Vagina (tissue), 2 donors: Measurements from ENCODE around the gene CEP85. TPM values are rescaled to one million over a fixed set of nuclear protein-coding genes. Genes with fewer than 3 reads are reported as not detected.

Experiments
- DNase-seq, 2 donors: peaks; one replicate each; pipeline ENCODE4 v3.0.0-alpha.2; 2017; ENCODE audit errors: extremely low spot score in 2 of 2
- H3K27ac ChIP-seq: fragments of 200-600 bp; sonication (generic); one replicate; pipeline ENCODE4 v1.5.1; 2019
- H3K27me3 ChIP-seq: fragments of 200-600 bp; sonication (generic); one replicate; pipeline ENCODE4 v1.5.1; 2019
- H3K36me3 ChIP-seq, 2 donors: fragments of 200-600 bp; sonication (generic); one replicate each; pipeline ENCODE4 v1.5.1; 2017 to 2019
- H3K4me1 ChIP-seq: fragments of 200-600 bp; sonication (generic); one replicate; pipeline ENCODE4 v1.5.1; 2019
- H3K4me3 ChIP-seq, 2 donors: fragments of 200-600 bp; sonication (generic); 1 replicate in 1 of 2; 2 replicates in 1 of 2; pipeline ENCODE4 v1.5.1; 2016 to 2019
- H3K9me3 ChIP-seq: fragments of 200-600 bp; sonication (generic); one replicate; pipeline ENCODE4 v1.5.1; 2019
- CTCF ChIP-seq, 3 experiments: fragments of 450-650 bp in 2 of 3; fragments of 200-600 bp in 1 of 3; sonication (generic) in 1 of 3; IDR thresholded peaks; one replicate each; pipeline ENCODE4 v1.5.1; 2017 to 2019; ENCODE audit warnings: antibody characterized with exemption in 3 of 3, mild to moderate bottlenecking in 2 of 3, moderate library complexity in 2 of 3
- POLR2A ChIP-seq, 2 donors: fragments of 450-650 bp; IDR thresholded peaks; one replicate each; pipeline ENCODE4 v1.6.1; 2017; ENCODE audit warnings: antibody characterized with exemption in 2 of 2, mild to moderate bottlenecking in 2 of 2, moderate library complexity in 2 of 2
- POLR2AphosphoS5 ChIP-seq, 2 donors: sonication (generic); formaldehyde crosslinking; IDR thresholded peaks; one replicate each; pipeline ENCODE4 v1.9.0; 2017; ENCODE audit warnings: antibody characterized with exemption in 2 of 2, mild to moderate bottlenecking in 2 of 2, low read depth in 1 of 2; ENCODE audit not compliant: insufficient read depth in 1 of 2
- intact Hi-C: fragments of 100-400 bp; cut with DNase I; formaldehyde crosslinking; loops from one replicate; pipeline ENCODE4 v1.15.1; 2023
- total RNA-seq: library from RNA; depleted of rRNA; stranded (reverse); fragments of >200 nt; gene quantifications from one replicate; pipeline ENCODE4 v1.2.3, GENCODE V29; 2016

The CEP85 gene
- total RNA-seq, 1 donor from 2014 or later, result 9.1 TPM

GRCh38 chr1:26296340-26297056, 62.5 kb downstream of the CEP85 start:
- H3K9me3 ChIP-seq, result no peaks in the 10 kb centered on the region
- H3K36me3 ChIP-seq, result no peaks in the 10 kb centered on the region
- H3K4me1 ChIP-seq, result peaks cover 2% of the 10 kb centered on the region
- no peak overlapping the region for H3K4me3 ChIP-seq
- no peak overlapping the region for H3K27ac ChIP-seq
- TF ChIP-seq POLR2AphosphoS5 (IDR thresholded peaks at IDR 0.05; ENCODE audit: insufficient read depth in 1 of 2, low read depth in 1 of 2) (no peak), CTCF (IDR thresholded peaks at IDR 0.05) (no peak), POLR2A (IDR thresholded peaks at IDR 0.05) (no peak)
- intact Hi-C loops, result no loop called here
- H3K27me3 ChIP-seq, result no peaks in the 10 kb centered on the region
- DNase-seq, result peak in 1 of 2 donors; percentile 67

DNA sequence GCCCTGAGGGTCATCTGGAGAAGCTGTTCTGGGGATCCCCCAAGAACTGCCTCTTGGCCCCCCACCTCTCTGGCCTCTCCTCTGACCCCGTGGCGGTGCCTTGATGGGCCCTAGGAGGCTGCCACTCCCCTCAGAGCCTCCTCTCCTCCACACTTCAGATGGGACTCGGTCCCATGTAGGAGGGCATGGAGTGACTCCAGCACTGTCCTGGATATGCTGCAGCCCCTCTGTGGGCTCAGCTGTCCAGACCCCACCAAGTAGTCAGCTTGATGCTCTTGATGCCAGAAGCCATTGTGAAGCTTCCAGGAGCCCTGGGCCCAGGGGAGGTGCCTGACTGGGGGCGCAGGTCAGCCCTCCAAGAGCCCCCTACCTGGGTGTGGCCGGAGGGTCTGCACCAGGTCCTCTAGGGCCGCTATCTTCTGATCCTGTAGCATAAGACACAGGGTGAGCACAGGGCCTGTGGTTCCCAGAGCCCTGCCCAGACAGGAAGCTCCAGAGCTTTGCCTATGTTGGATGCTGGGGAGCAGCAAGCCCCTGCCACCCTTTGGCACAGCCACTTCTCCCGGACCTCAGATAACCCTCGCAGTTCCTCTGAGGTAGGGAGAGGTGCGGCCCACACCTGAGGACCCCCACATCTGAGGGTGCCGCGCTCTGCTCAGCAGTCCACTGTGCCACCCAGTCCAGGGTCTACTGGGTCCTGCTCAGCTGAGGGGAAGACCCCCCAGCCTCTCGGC, 63.2 kb downstream of the CEP85 start:
- no peaks in the 10 kb centered on the region for H3K9me3 ChIP-seq
- no peaks in the 10 kb centered on the region for H3K36me3 ChIP-seq
- TF ChIP-seq POLR2AphosphoS5 (IDR thresholded peaks at IDR 0.05; ENCODE audit: insufficient read depth in 1 of 2, low read depth in 1 of 2) (no peak), CTCF (IDR thresholded peaks at IDR 0.05) (no peak), POLR2A (IDR thresholded peaks at IDR 0.05) (no peak)
- no peak overlapping the region for H3K4me3 ChIP-seq
- no peaks in the 10 kb centered on the region for H3K4me1 ChIP-seq
- no peaks in the 10 kb centered on the region for H3K27me3 ChIP-seq
- H3K27ac ChIP-seq, result no peak overlapping the region
- DNase-seq, result no peak
- intact Hi-C loops, result no loop called here

GRCh38 chr1:26297791-26298124, 63.8 kb downstream of the CEP85 start:
- intact Hi-C loops, result no loop called here
- H3K4me1 ChIP-seq, result no peaks in the 10 kb centered on the region
- DNase-seq, result no peak
- no peaks in the 10 kb centered on the region for H3K9me3 ChIP-seq
- H3K27ac ChIP-seq, result no peak overlapping the region
- H3K27me3 ChIP-seq, result no peaks in the 10 kb centered on the region
- no peaks in the 10 kb centered on the region for H3K36me3 ChIP-seq
- no peak overlapping the region for H3K4me3 ChIP-seq
- TF ChIP-seq CTCF (IDR thresholded peaks at IDR 0.05) (no peak), POLR2AphosphoS5 (IDR thresholded peaks at IDR 0.05; ENCODE audit: insufficient read depth in 1 of 2, low read depth in 1 of 2) (no peak), POLR2A (IDR thresholded peaks at IDR 0.05) (no peak)

DNA sequence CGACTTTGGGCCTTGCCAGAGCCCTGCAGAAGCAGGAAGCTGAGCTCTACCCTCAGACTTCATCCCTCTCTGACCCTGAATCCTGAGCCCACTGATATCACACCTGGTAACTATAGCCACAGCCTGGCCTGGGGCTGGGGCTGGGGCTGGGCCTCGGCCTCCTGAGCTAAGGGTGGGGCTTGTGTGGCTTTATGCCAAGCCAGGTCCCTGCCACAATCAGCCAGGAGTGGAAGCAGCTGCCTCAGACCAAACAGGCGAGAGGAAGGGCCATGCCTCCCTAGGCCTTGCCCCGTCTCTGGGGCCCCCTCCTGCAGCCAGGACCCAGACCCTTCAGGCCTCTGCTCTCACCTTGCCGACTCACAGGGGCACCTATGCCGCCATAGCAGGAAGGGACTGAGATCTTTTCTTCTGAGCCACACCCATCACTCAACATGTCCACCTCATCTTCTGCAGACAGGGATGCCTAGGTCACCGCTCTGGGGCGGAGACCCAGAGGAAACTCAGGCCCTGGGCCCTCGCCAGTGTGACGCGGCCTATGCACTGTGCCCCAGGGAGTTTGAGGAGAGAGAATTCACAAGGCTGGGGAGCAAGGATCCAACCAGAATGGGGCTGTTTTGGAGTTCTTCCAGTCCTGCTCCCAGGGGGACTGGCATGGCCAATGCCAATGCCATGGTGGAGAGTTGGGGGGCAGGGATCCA, 66.7 kb downstream of the CEP85 start:
- Histone ChIP-seq H3K36me3 (no peaks in the 10 kb centered on the region), H3K27ac (no peak overlapping the region), H3K4me3 (no peak overlapping the region), H3K9me3 (no peaks in the 10 kb centered on the region), H3K4me1 (peaks cover 3% of the 10 kb centered on the region), H3K27me3 (no peaks in the 10 kb centered on the region)
- TF ChIP-seq POLR2AphosphoS5 (IDR thresholded peaks at IDR 0.05; ENCODE audit: insufficient read depth in 1 of 2, low read depth in 1 of 2) (no peak), CTCF (IDR thresholded peaks at IDR 0.05) (no peak), POLR2A (IDR thresholded peaks at IDR 0.05) (no peak)
- no peak for DNase-seq
- intact Hi-C loops, result no loop called here
